GM15510 (cell line): ENCODE data around the gene ZAP70.

ENCODE experiments used
- POLR2A ChIP-seq: IDR thresholded peaks from 3 replicates; pipeline ENCODE4 v1.6.1; 2011; ENCODE audit warnings: borderline replicate concordance; ENCODE audit not compliant: insufficient read length; ENCODE audit errors: extremely low read depth

ZAP70 gene

DNA sequence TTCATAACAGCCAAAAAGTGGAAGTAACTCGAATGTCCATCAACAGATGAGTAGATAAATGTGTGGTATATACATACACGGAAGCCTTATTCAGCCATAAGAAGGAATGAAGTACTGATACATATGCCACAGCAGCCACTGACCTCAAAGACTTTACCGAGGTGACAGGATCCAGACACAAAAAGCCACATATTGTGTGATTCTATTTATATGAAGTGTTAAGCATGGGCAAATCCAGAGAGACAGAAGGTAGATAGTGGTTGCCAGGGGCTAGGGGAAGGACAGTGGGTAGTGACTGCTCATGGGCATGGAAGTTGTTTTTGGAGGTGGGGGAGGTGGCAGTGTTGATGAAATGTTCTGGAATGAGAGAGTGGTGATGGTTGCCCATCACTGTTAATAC, 33.9 kb downstream of the ZAP70 start:
- no peak for TF ChIP-seq POLR2A

DNA sequence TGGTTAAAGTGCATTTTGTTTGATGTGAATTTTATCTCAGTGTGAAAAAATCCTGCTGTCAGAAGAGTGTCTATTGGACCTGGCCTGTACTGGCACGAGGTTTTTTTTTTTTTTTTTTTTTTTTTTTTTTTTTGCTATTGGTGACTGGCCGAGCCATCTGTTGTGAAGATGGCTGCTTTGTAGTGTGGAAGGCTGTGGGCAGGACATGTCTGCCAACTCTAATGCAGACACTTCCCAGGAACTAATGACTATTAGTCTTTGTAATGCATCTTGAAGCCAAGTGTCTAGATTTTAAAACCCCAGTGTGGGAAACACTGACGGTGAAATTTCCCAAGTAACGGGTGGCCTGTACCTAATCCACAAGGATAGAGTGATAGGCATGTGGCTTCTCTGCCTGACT, 34.3 kb downstream of the ZAP70 start:
- TF ChIP-seq POLR2A = no peak

- TF ChIP-seq POLR2A = no peak
Measured at GRCh38 chr2:97749581-97749980, 36.2 kb downstream of the ZAP70 start.

DNA sequence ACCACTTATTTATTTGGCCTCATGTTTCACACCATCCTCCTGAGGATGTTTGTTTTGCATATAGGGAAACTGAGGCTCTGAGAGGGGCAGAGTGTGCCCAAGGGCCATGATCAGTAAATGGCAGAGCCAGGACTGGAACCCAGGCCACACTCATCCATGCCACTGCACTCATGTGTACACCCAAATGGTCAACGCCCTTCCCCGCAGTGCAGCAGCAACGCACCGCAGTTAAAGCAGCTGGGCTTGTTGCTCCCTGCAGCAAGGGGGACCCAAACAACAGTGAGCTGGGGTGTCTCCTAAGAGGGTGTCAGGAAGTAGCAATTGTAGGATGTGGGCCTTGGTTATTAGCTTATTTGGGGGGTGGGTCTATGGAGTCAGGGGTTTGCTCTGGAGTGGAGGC, 36.6 kb downstream of the ZAP70 start:
- no peak for TF ChIP-seq POLR2A

DNA sequence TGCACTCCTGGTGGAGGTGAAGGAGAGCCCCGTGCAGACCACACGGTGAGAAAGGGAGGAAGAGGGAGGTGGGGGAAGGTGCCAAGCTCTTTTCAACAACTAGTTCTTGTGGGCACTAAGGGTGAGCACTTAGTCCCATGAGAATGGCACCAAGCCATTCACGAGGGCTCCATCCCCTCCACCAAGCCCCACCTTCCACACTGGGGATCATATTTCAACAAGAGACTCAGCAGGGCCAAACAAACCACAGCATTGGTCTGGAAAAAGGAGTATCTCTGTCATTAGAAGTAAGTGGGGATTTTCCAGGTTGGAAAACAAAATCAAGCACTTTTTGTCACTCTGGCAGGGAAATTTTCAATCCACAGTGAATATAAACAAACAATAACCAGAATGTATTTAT, 38.4 kb downstream of the ZAP70 start:
- TF ChIP-seq POLR2A = no peak

DNA sequence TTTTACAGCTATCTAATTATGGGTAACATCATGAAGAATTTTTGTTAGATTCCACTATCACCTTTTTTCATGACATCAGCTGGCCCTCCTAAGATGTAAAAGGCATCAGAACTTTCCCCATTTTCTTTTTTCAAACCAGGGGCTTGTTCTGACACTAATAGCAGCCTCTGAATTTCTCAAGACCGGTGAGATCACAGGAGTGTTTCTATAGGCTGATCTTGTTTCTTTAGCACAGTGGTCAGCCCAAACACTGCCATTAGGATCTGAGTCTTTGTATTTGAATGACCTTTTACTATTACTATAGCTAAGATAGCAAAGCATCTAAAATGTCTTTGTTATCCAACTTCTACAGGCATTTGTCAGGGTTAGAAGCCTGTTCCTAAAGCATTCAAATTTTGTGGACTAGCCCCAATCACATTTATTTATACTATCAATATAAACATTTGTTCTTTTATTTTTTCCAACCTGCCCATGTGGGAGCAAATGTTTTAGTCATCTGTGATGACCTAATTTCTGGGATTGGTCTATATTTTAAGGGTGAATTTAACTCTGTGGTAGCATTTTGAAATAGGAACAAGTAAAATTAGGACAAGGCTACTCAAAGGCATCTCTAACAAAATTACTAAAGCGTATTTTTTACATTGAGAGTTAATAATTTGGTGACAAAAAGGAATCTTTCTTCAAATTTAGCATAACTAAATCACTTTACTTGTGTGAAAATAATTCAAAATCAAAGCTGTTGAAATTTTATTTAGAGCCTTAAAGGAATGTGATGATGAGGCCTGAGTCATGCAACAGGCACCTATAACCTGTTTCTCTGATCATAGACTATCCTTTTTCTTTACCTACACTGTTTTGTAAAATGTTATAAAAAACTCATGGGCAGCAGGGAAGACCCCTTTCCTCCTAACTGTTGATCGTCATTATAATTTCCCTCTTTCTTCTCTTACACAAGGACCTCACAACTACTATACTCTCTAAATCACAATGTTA, 39.3 kb downstream of the ZAP70 start:
- no peak for TF ChIP-seq POLR2A

DNA sequence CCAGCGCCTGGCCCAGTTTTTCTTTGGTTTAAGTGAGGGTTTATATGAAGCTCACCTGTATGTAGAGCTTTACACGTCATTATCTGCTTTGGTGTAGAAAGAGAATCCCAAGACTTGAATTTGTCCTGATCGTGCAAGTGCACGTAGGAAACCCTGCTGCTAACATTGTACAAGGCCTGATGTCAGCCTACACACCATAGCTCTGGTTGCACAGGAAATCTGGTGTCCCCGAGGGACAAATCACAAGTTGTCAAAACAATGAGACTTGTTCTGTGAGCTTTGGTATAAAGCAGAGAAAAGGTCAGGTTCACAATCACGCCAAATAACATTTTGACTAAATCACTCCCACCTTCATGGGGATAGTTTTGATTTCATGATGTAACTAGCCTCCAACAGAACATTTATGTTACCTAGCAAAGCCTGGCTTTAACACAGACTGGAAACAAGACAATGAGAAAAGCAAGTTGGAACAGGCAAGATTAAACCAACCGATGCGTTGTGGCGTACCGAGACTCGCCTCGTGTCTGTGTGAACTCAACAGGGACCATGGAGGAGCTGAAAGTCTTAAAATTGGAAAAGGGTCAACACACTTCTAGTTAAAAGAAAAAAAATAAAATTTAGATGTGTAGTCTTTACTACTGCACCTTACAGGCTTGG, 41.4 kb downstream of the ZAP70 start:
- TF ChIP-seq POLR2A = no peak

- no peak for TF ChIP-seq POLR2A
Measured at GRCh38 chr2:97755491-97755890, 42.1 kb downstream of the ZAP70 start.

DNA sequence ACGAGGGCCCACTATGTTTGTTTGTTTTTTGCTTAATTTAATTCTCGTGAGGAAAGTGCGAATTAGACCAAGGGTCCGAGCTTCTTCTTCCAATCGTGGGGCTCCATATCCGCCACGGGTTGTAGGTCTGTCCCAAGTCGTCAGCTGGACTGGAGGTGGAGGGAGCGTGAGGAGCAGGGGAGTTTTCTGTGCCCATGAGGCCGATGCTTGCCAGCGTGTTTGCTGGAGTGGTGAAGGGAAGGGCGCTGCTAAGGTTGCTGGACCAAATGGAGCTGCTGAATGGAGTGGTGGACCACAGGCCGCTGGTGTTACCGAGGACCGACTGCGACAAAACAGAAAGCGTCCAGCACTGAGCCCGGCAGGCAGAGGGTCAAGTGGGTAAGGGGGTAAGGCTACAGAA, 43.7 kb downstream of the ZAP70 start:
- no peak for TF ChIP-seq POLR2A

GRCh38 chr2:97758131-97758705, 44.8 kb downstream of the ZAP70 start:
- TF ChIP-seq POLR2A = no peak

GRCh38 chr2:97759727-97760407, 46.5 kb downstream of the ZAP70 start:
- no peak for TF ChIP-seq POLR2A

GRCh38 chr2:97760480-97761049, 47.2 kb downstream of the ZAP70 start:
- TF ChIP-seq POLR2A = no peak

GRCh38 chr2:97761192-97761591, 47.8 kb downstream of the ZAP70 start:
- no peak for TF ChIP-seq POLR2A

- TF ChIP-seq POLR2A = no peak
Measured at GRCh38 chr2:97763176-97763845, 49.9 kb downstream of the ZAP70 start.
